Mammary epithelial cell (primary cell): ENCODE results near the gene ZNF462.

Source experiments
- CTCF ChIP-seq, 2 donors: IDR thresholded peaks in 1 of 2; conservative IDR thresholded peaks in 1 of 2; 2 replicates each; pipeline ENCODE4 v1.5.1; 2011 to 2012; ENCODE audit warnings: inconsistent platforms in 2 of 2, low read length in 2 of 2, mild to moderate bottlenecking in 2 of 2, control low read depth in 1 of 2, low read depth in 1 of 2; ENCODE audit not compliant: insufficient read depth in 1 of 2; ENCODE audit errors: extremely low read depth in 1 of 2
- EZH2 ChIP-seq: IDR thresholded peaks from 2 replicates; pipeline ENCODE4 v1.6.1; 2012; ENCODE audit warnings: low read length, inconsistent platforms, borderline replicate concordance

- TF ChIP-seq EZH2 (no peak), CTCF (conservative IDR thresholded peaks at IDR 0.05 in 1 of 2, IDR thresholded peaks at IDR 0.05 in 1 of 2; ENCODE audit: extremely low read depth in 1 of 2, insufficient read depth in 1 of 2, low read depth in 1 of 2, low read length in 2 of 2) (no peak)
Measured at GRCh38 chr9:106915851-106916250, 52.9 kb downstream of the ZNF462 start.
